SK-N-SH (cell line): ENCODE measurements around the gene SMPD1.

Experiments
- EP300 ChIP-seq, 2 experiments: IDR thresholded peaks; 2 replicates each; pipeline versions ENCODE4 v1.4.0 to v1.6.1; 2012; ENCODE audit warnings: borderline replicate concordance in 1 of 2, low read depth in 1 of 2, low read length in 1 of 2
- EZH2phosphoT487 ChIP-seq: fragments of 200-600 bp; sonication (generic); IDR thresholded peaks from 2 replicates; pipeline ENCODE4 v1.6.1; 2017; ENCODE audit warnings: low read depth, mixed run types, mild to moderate bottlenecking, antibody characterized with exemption, moderate library complexity, borderline replicate concordance
- GABPA ChIP-seq: IDR thresholded peaks from 2 replicates; pipeline ENCODE4 v1.4.0; 2012; ENCODE audit warnings: low read depth, mild to moderate bottlenecking
- JUND ChIP-seq: IDR thresholded peaks from 2 replicates; pipeline ENCODE4 v1.4.0; 2012
- MEF2A ChIP-seq: IDR thresholded peaks from 2 replicates; pipeline ENCODE4 v1.4.0; 2012; ENCODE audit warnings: low read depth, borderline replicate concordance
- NRF1 ChIP-seq: IDR thresholded peaks from 2 replicates; pipeline ENCODE4 v1.6.1; 2012; ENCODE audit warnings: low read depth, mild to moderate bottlenecking, low read length
- POLR2AphosphoS5 ChIP-seq: IDR thresholded peaks from 2 replicates; pipeline ENCODE4 v1.6.1; 2012; ENCODE audit warnings: low read depth, low read length
- RFX5 ChIP-seq: IDR thresholded peaks from 2 replicates; pipeline ENCODE4 v1.6.1; 2012; ENCODE audit warnings: mild to moderate bottlenecking, improper control_type of control experiment, low read length
- SIN3A ChIP-seq: IDR thresholded peaks from 2 replicates; pipeline ENCODE4 v1.6.1; 2012; ENCODE audit warnings: low read depth, mild to moderate bottlenecking, low read length, moderate library complexity, borderline replicate concordance
- TCF12 ChIP-seq: IDR thresholded peaks from 2 replicates; pipeline ENCODE4 v1.4.0; 2012
- YY1 ChIP-seq: IDR thresholded peaks from 2 replicates; pipeline ENCODE4 v1.4.0; 2012; ENCODE audit warnings: low read depth, mild to moderate bottlenecking
- TF ChIP-seq, protein P1 (sequence below): fragments of 200-600 bp; sonication (generic); IDR thresholded peaks from 2 replicates; pipeline ENCODE4 v1.6.1; 2017; ENCODE audit warnings: antibody characterized with exemption, mild to moderate bottlenecking, moderate library complexity
- TF ChIP-seq, protein P2 (sequence below): IDR thresholded peaks from 2 replicates; pipeline ENCODE4 v1.4.0; 2012; ENCODE audit warnings: low read depth, borderline replicate concordance

DNA sequence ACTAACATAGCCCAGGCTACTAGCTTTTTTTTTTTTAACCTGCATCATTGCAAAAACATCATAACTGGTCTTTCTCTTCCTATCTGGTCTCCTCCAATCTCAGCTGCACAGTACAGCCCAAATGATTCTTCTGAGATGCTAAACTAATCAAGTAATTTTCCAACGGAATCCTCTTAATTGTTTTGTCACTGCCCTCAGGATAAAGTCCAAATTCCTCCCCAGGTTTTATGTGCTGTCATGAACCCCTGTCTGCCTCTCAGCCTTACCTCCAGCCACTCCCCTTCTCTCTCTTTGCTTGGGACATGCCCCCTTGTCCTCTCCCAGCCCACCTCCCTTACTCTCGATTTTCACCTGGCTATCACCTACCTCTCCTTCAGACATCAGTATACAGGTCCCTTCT lies 16.1 kb downstream of the SMPD1 start:
- TF ChIP-seq GABPA, result no peak
- TF ChIP-seq, protein P1, sequence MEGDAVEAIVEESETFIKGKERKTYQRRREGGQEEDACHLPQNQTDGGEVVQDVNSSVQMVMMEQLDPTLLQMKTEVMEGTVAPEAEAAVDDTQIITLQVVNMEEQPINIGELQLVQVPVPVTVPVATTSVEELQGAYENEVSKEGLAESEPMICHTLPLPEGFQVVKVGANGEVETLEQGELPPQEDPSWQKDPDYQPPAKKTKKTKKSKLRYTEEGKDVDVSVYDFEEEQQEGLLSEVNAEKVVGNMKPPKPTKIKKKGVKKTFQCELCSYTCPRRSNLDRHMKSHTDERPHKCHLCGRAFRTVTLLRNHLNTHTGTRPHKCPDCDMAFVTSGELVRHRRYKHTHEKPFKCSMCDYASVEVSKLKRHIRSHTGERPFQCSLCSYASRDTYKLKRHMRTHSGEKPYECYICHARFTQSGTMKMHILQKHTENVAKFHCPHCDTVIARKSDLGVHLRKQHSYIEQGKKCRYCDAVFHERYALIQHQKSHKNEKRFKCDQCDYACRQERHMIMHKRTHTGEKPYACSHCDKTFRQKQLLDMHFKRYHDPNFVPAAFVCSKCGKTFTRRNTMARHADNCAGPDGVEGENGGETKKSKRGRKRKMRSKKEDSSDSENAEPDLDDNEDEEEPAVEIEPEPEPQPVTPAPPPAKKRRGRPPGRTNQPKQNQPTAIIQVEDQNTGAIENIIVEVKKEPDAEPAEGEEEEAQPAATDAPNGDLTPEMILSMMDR, result no peak
- TF ChIP-seq EP300 (IDR thresholded peaks at IDR 0.05; ENCODE audit: borderline replicate concordance in 1 of 2, low read depth in 1 of 2, low read length in 1 of 2), result no peak
- no peak for TF ChIP-seq SIN3A
- no peak for TF ChIP-seq MEF2A
- TF ChIP-seq, protein P2, sequence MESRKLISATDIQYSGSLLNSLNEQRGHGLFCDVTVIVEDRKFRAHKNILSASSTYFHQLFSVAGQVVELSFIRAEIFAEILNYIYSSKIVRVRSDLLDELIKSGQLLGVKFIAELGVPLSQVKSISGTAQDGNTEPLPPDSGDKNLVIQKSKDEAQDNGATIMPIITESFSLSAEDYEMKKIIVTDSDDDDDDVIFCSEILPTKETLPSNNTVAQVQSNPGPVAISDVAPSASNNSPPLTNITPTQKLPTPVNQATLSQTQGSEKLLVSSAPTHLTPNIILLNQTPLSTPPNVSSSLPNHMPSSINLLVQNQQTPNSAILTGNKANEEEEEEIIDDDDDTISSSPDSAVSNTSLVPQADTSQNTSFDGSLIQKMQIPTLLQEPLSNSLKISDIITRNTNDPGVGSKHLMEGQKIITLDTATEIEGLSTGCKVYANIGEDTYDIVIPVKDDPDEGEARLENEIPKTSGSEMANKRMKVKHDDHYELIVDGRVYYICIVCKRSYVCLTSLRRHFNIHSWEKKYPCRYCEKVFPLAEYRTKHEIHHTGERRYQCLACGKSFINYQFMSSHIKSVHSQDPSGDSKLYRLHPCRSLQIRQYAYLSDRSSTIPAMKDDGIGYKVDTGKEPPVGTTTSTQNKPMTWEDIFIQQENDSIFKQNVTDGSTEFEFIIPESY, result no peak
- TF ChIP-seq POLR2AphosphoS5, result no peak
- TF ChIP-seq YY1, result no peak
- TF ChIP-seq JUND, result no peak
- no peak for TF ChIP-seq TCF12
- no peak for TF ChIP-seq EZH2phosphoT487
- TF ChIP-seq NRF1, result no peak
- no peak for TF ChIP-seq RFX5
